Smooth muscle cell of the brain vasculature (primary cell): ENCODE data around the gene CFDP1.

ENCODE experiments used
- DNase-seq: peaks from one replicate; pipeline ENCODE4 v3.0.0-alpha.2; 2012; ENCODE audit warnings: low read depth, low spot score

CFDP1 gene

GRCh38 chr16:75265911-75266701 lies 167.2 kb downstream of the CFDP1 start:
- no peak for DNase-seq

DNA sequence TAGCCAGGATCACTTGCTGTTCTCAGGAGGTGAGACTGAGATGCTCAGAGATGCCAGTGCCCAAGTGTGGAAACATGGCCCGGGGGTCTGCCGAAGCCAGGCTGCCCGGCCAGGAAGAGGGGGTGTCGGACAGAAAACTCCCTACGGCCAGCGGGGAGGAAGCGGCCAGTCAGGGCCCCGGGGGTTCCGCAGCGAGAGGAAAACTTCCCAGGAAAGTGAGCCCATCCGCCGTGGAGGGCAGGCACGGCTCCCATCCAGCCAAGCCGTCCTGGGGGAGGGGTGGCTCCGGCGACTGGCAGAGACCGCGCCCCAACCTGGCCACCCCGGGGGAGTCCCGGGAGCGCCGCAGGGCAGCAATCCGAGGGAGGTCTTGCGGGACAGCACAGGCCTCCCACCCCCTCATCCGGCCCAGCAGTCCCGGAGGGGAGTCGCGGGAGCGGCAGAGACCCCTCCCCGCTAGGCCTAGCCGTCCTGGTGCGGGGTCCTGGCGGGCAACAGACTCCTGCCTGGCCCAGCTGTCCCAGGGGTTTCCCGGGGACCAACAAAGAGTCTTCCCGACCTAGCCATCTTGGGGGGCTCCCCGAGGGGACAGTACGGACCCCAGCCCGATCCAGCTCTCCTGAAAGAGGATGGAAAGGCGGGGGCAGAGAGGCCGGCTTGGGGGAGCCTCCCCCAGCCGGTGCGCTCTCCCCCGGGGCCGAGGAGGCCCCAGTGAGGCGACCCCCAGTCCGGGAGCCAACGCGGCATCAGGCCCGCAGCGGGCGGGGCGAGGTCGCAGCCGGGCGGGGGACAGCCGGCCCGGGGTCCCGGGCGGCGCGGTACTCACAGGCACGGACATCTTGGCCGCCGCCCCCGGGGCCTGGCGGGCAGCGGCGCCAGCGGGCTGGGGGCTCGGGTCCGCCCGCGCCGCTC lies 168.0 kb downstream of the CFDP1 start:
- DNase-seq, result no peak

- DNase-seq, result no peak
These were observed 168.8 kb downstream of the CFDP1 start for GRCh38 chr16:75264457-75264998.

GRCh38 chr16:75263963-75264445 lies 169.3 kb downstream of the CFDP1 start:
- DNase-seq, result no peak

DNA sequence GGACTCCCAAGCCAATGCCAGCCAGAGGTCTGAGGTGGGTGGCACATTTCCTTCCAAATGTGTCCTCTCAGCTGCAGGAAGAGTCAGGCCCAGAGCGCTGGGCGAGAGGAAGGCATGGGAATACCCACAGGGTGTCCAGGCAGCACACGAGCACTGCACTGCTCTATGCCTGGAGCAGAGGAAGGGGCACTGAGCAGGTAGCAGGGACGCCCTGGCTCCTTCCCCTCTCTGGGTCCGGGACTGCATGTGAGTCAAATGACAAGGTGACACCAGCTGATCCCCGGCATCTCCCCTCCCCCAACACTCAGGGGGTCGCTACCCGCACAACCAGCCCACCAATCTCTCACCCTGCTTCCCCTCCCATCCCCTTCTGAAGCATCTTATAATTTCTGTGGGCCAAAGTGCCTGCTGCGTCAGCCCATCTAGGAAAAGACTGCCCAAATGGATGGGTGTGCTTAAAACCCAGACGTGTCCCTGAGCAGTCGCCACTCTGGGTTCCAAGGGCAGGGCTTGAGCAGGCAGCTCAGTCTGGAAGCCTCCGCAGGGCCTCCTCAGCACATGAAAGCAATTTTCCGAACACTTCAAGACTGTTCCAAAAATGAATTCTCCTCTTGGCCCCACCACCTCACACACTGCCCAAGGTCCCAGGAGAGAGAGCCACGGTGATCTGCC lies 169.9 kb downstream of the CFDP1 start:
- no peak for DNase-seq

GRCh38 chr16:75262800-75263127 lies 170.5 kb downstream of the CFDP1 start:
- DNase-seq, result no peak

DNA sequence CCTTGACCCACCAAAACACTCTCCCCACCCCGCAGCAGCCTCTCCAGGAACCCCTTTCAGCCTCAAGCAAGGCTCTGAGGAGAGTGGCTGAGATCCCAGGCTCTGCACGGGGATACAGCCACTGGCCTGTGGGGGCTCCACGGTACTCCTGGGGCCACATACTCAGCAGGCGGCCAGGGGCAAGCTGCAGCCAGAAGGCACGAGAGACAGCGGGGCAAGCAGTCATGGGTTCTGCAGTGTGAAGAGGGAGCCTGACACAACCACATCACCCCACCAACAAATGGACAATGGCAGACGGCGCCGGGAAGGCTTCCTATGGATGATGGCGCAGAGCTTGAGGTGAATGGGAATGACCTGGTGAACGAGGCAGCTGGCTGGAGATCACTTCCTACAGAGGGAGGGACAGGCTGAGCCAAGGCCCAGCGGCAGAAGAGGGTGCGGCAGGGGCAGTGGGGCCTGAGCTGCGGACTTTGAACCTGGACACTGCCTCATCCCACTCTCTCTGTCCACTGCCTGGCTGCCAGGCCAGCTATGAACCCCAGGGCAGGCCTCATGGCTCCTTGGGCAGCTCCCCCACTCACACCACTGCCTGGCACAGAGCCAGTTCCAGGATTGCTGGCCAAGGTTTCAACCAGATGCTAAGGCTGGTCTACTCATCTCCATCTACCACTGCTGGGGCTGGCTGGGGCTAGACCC lies 171.1 kb downstream of the CFDP1 start:
- DNase-seq, result no peak

- no peak for DNase-seq
These were observed 171.7 kb downstream of the CFDP1 start for GRCh38 chr16:75261590-75262078.

DNA sequence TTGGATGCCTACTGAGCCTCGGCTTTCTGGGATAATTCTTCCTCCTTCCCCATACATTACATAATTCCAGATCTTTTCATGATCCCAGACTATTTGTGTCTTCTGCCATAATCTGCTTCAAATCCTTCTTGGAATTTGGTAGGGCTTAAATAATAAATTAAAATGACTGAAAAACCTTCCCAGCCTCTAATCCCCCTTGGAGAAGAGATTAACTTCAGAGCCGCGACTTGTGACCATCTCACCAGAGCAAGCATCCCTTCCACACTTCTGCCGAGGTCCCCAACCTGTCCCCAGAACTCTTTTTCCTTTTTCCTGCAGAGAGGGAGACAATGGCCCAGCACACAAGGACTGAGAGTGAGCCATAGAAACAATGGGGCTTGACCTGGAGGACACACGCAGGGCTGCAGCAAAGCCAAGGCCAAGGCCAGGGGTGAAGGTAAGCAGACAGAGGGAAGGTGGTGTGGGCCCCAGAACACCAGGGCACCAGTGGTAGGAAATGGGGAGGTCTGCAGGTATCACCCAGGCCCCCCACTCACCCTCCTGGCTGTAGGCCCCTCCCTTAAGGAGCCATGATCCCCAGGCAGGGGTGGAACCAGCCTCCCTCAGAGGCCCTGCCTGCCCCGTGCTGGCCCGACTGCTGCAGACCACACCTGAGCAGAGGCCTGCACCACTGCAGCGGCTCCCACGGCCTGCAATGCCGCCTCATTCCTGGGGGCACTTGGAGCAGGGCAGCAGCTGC lies 172.3 kb downstream of the CFDP1 start:
- no peak for DNase-seq

DNA sequence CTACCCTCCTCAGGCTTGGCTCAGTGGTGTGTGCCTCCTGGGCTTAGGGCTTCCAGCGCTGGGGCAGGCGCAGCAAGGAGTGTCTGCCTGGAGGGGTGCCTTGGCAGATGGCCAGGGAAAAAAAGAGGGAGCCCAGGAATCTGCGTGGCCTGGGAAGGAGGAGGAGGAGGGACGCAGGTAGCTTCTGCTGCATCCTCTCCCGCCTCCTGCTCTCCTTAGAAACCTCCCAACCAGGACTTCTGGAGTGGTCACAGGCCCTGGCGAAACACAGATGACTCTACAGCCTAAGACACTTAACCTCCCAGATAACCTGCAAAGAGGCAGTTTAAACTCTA lies 174.5 kb downstream of the CFDP1 start:
- DNase-seq, result no peak

DNA sequence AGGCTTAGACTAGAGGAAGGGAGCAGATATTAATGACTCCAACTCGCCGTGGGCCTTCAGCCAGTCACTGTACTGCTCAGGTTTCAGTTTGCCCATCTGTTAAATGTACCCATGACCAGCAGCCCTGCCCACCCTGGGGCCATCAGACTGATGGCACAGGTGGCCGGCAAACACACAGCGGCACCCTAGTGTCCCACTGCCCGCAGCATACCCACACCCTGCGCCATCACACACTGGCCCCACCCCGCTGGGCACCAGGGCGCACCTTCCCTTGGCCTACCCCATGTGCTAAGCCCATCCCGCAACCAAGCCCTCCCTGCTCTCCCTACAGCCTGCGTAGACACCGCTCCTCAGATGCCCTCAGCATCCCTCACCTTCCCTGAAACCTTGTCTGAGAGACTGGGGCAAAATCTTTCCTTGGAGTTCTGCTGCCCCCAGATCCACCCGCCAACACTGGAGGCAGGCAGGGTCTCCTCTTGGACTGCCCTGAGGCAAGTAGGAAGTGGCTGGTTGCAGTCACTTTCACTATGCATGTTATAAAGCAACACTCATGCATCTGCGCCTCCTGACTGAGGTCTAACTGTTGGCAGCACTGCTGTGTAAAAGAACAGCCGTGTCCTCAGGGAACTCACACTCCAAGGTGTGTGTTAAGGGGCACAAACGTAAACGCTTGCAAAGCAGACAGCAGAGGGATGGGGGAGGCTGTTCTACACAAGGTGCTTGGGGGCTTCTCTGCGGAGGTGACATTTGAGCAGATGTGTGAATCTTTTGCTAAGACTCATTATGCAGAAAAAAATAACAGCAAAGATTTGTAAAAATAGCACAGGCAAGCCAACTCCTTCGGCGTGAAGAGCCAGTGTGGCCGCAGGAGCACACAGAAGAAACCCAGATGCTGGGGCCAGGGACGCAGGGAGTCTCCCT lies 175.2 kb downstream of the CFDP1 start:
- no peak for DNase-seq

GRCh38 chr16:75256696-75257343 lies 176.5 kb downstream of the CFDP1 start:
- DNase-seq, result no peak

- DNase-seq, result no peak
These were observed 177.2 kb downstream of the CFDP1 start for GRCh38 chr16:75256059-75256571.

DNA sequence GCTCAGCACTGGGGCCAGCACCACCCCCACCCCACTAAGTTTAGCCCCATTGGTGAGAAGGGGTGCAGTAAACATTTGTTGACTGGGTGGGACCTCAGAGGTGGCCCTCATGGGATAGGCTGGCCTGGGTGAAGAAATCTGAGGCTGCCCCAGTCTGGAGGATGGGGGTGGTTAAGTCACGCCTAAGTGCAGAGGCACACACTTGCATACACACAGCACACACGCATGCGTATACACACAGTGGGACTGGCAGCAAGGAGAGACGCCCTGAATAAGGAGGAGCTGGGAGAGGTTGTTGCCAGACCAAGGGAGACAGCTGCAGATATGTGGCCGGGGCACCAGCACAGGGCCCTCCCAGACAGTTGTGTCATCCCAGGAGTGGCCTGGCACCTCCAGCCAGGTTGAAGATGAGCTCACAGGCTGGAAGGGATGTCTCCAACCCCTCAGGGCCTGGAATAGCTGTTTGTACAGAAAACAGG lies 178.9 kb downstream of the CFDP1 start:
- no peak for DNase-seq

GRCh38 chr16:75252946-75253911 lies 180.1 kb downstream of the CFDP1 start:
- no peak for DNase-seq

GRCh38 chr16:75252049-75252864 lies 181.0 kb downstream of the CFDP1 start:
- DNase-seq, result no peak
